ENCODE results near the gene VTN.

VTN gene, protein sequence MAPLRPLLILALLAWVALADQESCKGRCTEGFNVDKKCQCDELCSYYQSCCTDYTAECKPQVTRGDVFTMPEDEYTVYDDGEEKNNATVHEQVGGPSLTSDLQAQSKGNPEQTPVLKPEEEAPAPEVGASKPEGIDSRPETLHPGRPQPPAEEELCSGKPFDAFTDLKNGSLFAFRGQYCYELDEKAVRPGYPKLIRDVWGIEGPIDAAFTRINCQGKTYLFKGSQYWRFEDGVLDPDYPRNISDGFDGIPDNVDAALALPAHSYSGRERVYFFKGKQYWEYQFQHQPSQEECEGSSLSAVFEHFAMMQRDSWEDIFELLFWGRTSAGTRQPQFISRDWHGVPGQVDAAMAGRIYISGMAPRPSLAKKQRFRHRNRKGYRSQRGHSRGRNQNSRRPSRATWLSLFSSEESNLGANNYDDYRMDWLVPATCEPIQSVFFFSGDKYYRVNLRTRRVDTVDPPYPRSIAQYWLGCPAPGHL

GRCh38 chr17:28370035-28370743 is at the start of gene VTN:
VTN (minus strand) TSS chr17:28370307; CDS start chr17:28370203, 104 bp downstream.
- no peak for DNase-seq
- Histone ChIP-seq H3K4me1 (ENCODE audit: insufficient read depth, low read length) (peaks cover 4% of the 10 kb centered on the region; the same call in 1 of the 2 replicates), H4K20me1 (ENCODE audit: insufficient read depth, low read length) (peaks cover 11% of the 10 kb centered on the region), H2AFZ (ENCODE audit: low read depth, low read length) (no peak within 1 kb of the TSS), H3K9ac (ENCODE audit: low read depth, low read length) (no peak within 1 kb of the TSS), H3K36me3 (ENCODE audit: insufficient read depth, low read length) (no peaks in the 10 kb centered on the region), H3K79me2 (ENCODE audit: insufficient read depth, low read length) (no peaks in the 10 kb centered on the region), H3K27me3 (ENCODE audit: insufficient read depth, low read length, poor library complexity) (no peaks in the 10 kb centered on the region), H3K9me3 (ENCODE audit: insufficient read depth, low read length, severe bottlenecking) (no peaks in the 10 kb centered on the region), H3K4me3 (ENCODE audit: low read depth in 1 of 2, low read length in 2 of 2) (no peak within 1 kb of the TSS), H3K27ac (ENCODE audit: low read length) (no peak within 1 kb of the TSS), H3K4me2 (ENCODE audit: insufficient read depth, low read length) (no peak within 1 kb of the TSS)
- ATAC-seq (ENCODE audit: insufficient read depth, low read depth), result no peak
- no peak for TF ChIP-seq EZH2 (IDR thresholded peaks at IDR 0.05; ENCODE audit: borderline replicate concordance, low read depth, low read length, severe bottlenecking)
- TF ChIP-seq, protein P1, sequence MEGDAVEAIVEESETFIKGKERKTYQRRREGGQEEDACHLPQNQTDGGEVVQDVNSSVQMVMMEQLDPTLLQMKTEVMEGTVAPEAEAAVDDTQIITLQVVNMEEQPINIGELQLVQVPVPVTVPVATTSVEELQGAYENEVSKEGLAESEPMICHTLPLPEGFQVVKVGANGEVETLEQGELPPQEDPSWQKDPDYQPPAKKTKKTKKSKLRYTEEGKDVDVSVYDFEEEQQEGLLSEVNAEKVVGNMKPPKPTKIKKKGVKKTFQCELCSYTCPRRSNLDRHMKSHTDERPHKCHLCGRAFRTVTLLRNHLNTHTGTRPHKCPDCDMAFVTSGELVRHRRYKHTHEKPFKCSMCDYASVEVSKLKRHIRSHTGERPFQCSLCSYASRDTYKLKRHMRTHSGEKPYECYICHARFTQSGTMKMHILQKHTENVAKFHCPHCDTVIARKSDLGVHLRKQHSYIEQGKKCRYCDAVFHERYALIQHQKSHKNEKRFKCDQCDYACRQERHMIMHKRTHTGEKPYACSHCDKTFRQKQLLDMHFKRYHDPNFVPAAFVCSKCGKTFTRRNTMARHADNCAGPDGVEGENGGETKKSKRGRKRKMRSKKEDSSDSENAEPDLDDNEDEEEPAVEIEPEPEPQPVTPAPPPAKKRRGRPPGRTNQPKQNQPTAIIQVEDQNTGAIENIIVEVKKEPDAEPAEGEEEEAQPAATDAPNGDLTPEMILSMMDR (IDR thresholded peaks at IDR 0.05; ENCODE audit: borderline replicate concordance, extremely low read depth, low read length, poor library complexity, severe bottlenecking), result no peak

GRCh38 chr17:28416703-28417311 is 46.7 kb upstream of the VTN start:
- H3K27ac ChIP-seq (ENCODE audit: low read length), result no peak overlapping the region
- no peaks in the 10 kb centered on the region for H4K20me1 ChIP-seq (ENCODE audit: insufficient read depth, low read length)
- no peaks in the 10 kb centered on the region for H3K9me3 ChIP-seq (ENCODE audit: insufficient read depth, low read length, severe bottlenecking)
- DNase-seq, result peak; percentile 53
- no peaks in the 10 kb centered on the region for H3K79me2 ChIP-seq (ENCODE audit: insufficient read depth, low read length)
- no peak overlapping the region for H3K4me2 ChIP-seq (ENCODE audit: insufficient read depth, low read length)
- no peak overlapping the region for H3K9ac ChIP-seq (ENCODE audit: low read depth, low read length)
- H3K4me3 ChIP-seq (ENCODE audit: low read depth in 1 of 2, low read length in 2 of 2), result no peak overlapping the region
- TF ChIP-seq EZH2 (IDR thresholded peaks at IDR 0.05; ENCODE audit: borderline replicate concordance, low read depth, low read length, severe bottlenecking), result no peak
- TF ChIP-seq, protein P1 (IDR thresholded peaks at IDR 0.05; ENCODE audit: borderline replicate concordance, extremely low read depth, low read length, poor library complexity, severe bottlenecking), result peak; percentile 82
- H3K27me3 ChIP-seq (ENCODE audit: insufficient read depth, low read length, poor library complexity), result peaks cover 13% of the 10 kb centered on the region
- peak overlapping the region; percentile 10; the same call in 1 of the 2 replicates for H2AFZ ChIP-seq (ENCODE audit: low read depth, low read length)
- no peaks in the 10 kb centered on the region for H3K36me3 ChIP-seq (ENCODE audit: insufficient read depth, low read length)
- H3K4me1 ChIP-seq (ENCODE audit: insufficient read depth, low read length), result 0 out of 2 replicates have a peak, but pooled peaks cover 5% of the 10 kb centered on the region
- peak; percentile 92 for ATAC-seq (ENCODE audit: insufficient read depth, low read depth)

- H2AFZ ChIP-seq (ENCODE audit: low read depth, low read length), result no peak overlapping the region
- H3K9ac ChIP-seq (ENCODE audit: low read depth, low read length), result no peak overlapping the region
- DNase-seq (no peak), ATAC-seq (ENCODE audit: insufficient read depth, low read depth) (no peak)
- H3K79me2 ChIP-seq (ENCODE audit: insufficient read depth, low read length), result no peaks in the 10 kb centered on the region
- H4K20me1 ChIP-seq (ENCODE audit: insufficient read depth, low read length), result no peaks in the 10 kb centered on the region
- TF ChIP-seq, protein P1 (IDR thresholded peaks at IDR 0.05; ENCODE audit: borderline replicate concordance, extremely low read depth, low read length, poor library complexity, severe bottlenecking), result no peak
- no peak for TF ChIP-seq EZH2 (IDR thresholded peaks at IDR 0.05; ENCODE audit: borderline replicate concordance, low read depth, low read length, severe bottlenecking)
- peaks cover 21% of the 10 kb centered on the region for H3K27me3 ChIP-seq (ENCODE audit: insufficient read depth, low read length, poor library complexity)
- no peaks in the 10 kb centered on the region for H3K36me3 ChIP-seq (ENCODE audit: insufficient read depth, low read length)
- H3K9me3 ChIP-seq (ENCODE audit: insufficient read depth, low read length, severe bottlenecking), result no peaks in the 10 kb centered on the region
- 0 out of 2 replicates have a peak, but pooled peaks cover 5% of the 10 kb centered on the region for H3K4me1 ChIP-seq (ENCODE audit: insufficient read depth, low read length)
- no peak overlapping the region for H3K4me3 ChIP-seq (ENCODE audit: low read depth in 1 of 2, low read length in 2 of 2)
- H3K27ac ChIP-seq (ENCODE audit: low read length), result no peak overlapping the region
- H3K4me2 ChIP-seq (ENCODE audit: insufficient read depth, low read length), result no peak overlapping the region
Measured at GRCh38 chr17:28415886-28416285, 45.8 kb upstream of the VTN start.

Measured in DND-41 (cell line).